GM18951 (cell line): Measurements from ENCODE around the gene RASD1.

Experiments used
- POLR2A ChIP-seq: IDR thresholded peaks from 4 replicates; pipeline ENCODE4 v1.6.1; 2011; ENCODE audit warnings: mild to moderate bottlenecking; ENCODE audit not compliant: insufficient read length, insufficient read depth; ENCODE audit errors: extremely low read depth
- in situ Hi-C: fragments of 300-500 bp; cut with MboI; formaldehyde crosslinking; loops from one replicate; pipeline ENCODE4 v1.12.0; 2022; ENCODE audit warnings: low sequenced_read_pairs, mixed read lengths, inconsistent platforms; ENCODE audit not compliant: unreplicated experiment

Gene RASD1, protein sequence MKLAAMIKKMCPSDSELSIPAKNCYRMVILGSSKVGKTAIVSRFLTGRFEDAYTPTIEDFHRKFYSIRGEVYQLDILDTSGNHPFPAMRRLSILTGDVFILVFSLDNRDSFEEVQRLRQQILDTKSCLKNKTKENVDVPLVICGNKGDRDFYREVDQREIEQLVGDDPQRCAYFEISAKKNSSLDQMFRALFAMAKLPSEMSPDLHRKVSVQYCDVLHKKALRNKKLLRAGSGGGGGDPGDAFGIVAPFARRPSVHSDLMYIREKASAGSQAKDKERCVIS

DNA sequence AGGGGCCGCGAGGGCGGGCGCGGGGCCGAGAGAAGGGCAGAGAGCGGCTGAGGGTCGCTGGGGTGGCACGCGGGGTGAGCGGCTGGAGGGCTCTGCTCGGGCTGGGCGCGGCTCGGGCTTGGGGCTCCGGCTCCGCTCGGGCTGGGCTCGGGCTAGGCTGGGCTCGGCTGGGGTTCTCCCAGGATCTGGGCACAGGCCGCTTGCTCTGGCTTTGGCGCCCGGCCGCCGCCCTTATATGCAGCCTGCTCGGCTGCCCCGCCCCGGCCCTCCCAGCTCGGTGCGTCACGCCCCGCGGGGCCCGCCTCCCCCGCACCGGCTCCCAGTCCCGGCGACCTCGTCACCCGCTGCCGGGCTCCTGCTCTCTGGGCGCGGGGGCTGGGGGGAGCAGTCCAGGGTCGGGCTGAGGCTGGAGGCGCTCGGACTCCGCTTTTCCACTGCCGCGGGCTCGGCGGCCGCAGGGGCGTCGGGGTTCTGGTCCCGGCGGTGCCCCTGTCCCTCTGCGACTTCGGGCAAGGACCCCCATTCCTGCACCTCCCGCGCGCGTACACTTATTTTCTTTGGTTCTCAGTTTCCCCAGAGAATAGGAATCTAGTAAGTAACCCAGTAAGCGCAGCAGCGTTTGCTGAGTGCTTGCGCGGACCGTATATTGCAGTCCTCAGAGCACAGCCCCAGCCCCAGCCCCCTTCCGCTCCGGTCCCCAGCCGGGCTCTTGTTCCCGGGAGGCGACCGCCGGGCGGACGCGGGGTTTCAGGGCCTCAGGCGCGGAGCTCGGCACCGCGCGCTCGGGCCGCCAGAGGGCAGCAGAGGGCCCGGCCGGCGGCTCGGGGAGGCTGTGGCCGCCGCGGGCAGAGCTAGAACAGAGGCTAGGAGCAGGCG lies at the start of gene RASD1:
Gene RASD1 (minus strand): TSS at position 207 of the 876 bp plus-strand sequence. CDS start 214 bp downstream, outside the sequence.
- no peak for TF ChIP-seq POLR2A
- in situ Hi-C loops: loop anchor here (5.0 kb wide), 1 partner anchor 146 kb away; no protein-coding TSS in a partner anchor

DNA sequence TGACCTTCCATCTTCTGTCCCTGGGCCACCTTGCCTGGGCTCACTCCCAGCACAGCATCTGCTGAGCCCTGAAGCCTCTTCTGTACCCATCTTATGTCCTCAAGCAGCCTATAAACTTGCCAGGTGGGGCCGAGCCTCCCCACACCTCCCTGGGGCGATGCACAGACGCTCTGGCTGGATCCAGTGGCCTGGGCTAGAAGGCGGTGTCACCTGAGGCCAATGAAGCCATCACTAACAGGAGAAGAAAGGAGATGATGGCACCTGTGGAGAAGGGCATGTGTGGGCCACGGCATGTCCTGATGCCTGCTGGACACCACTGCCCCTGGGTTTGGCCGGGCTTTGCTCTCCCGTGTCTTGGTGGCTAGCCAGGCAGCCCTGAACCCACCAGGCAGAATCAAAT lies 49.8 kb upstream of the RASD1 start:
- in situ Hi-C loops: no loop called here
- no peak for TF ChIP-seq POLR2A

DNA sequence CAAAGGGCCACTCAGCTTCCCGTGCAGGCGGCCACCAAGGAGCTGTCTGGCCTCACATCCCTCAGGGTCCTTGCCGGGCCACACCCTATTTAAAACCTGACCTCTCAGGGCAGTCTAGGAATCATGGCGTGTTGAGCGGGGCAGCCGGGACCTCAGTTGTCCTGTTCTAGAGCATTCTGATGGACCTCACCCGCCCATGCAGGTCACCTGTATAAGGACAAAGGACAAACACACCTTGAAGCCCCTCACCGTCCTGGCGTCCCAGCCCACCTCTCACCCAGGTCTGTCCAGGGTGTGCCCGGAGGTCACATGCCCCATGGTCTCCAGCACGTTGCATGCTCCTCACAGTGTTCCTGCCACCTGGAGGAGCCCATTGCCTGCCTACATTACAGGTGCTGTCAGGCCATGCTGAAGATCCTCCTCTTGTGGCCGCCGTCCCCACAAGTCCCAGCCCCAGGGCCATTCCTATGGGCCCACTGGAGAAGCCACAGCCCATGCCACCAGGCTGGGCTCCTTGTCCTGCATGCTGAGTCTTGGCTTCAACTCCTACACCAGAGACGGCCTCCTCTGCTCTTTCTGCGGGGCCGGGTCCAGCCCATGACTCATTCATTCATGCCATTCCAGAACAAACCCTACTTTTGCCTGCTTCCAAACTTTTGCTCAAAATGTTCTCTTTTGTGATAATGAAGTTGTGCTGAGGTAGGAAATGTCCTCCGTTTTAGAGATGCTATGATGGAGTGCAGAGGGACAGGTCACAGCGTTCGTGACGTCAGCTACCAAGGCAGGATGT lies 49.0 kb upstream of the RASD1 start:
- in situ Hi-C loops: no loop called here
- no peak for TF ChIP-seq POLR2A

DNA sequence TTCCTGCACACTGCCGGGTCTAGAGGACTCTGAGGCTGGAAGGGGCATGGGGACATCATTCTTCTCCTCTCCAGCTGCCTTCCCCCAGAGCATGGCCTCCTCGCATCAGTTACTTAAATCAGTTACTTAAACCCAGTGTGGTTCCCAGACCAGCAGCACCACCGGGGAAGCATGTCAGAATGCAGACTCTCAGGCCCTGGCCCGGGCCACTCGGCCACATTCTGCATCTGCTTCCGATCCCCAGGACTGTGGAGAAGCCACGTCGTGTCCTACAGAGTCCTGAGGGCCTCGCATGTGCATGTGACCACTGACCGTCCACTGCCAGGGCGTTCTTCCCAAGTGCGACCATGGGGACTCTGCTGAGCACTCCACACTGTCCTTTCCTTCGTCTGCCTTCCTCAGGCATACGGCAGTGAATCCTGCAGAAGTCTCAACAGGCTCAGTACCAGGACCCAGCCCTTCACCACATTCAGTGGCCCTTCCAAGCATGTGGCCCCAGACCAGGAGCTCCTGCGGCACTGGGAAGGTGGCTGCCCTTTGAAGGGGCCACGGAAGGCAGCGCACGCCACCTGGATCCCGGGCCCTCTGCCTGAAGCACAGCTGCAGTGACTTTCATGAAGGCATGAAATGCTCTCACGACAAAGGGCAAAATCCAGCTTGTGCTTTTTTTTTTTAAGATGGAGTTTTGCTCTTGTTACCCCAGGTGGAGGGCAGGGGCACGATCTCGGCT lies 46.9 kb upstream of the RASD1 start:
- TF ChIP-seq POLR2A: no peak
- in situ Hi-C loops: no loop called here

- in situ Hi-C loops: no loop called here
Observed at GRCh38 chr17:17541640-17542001, 45.4 kb upstream of the RASD1 start.

DNA sequence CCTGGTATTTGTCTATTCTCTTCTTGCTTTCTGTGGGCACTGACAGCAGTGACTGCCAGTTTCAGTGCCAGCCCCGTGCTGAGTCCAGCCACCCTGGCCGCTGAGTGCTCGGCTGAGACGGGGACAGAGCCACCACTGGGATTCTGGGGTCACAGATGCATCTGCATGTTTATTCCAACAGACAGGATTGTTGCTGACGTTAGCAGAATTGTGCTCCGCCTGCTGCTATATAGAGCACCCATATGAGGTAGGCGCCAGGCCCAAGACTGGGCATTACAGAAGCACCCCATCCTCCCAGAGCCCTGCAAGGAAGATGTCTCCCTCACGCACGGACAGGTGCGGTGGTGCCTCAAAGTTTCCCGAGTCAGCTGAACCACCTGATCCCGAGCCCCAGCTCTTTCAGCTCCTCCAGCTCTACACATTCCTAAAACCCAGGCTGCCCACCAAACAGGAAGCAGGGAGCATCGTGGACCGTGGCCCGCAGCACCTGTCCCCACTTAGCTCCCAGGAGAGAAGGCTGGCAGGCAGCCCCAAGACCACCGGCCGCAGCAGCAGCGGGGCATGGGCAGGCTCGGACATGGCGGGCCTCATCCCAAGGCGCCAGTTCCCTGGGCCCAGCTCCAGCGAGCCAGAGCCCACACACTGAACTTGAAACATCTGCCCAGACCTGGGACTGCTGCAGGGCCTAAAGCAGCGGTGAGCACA lies 44.9 kb upstream of the RASD1 start:
- in situ Hi-C loops: no loop called here
- TF ChIP-seq POLR2A: no peak

More at GRCh38 chr17:17541640-17542001, 45.4 kb upstream of the RASD1 start:
- no peak for TF ChIP-seq POLR2A

DNA sequence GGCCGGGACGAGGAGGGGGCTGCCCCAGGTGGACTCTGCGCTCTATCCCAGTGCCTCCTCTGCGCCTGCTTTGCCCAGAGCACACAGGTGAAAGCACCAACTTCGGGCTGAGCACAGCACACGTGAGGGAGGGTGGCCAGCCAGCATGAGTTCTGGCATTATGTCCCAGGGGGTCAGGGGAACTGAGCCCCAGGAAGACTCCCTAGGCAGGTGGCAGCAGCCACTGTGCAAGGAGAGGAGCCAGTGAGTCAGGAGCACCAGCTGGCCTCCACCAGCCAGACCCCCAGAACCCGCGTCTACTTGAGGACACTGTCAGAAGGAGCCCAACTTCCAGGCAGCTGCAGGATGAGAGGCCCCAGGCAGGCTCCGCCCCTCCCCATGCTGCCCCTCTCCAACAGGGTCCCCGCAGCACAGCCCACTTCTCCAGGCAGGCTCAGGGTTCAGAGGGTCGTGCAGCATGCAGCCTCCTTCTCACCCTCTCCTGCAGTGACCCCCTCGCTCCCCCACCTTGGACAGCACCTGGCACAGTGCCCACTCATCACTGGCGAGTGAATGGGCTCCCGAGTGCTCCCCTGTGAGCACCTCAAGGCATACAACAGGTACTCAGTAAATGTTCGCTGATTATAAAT lies 44.2 kb upstream of the RASD1 start:
- in situ Hi-C loops: no loop called here
- TF ChIP-seq POLR2A: no peak

- TF ChIP-seq POLR2A: no peak
- in situ Hi-C loops: no loop called here
Observed at GRCh38 chr17:17539591-17539990, 43.4 kb upstream of the RASD1 start.

DNA sequence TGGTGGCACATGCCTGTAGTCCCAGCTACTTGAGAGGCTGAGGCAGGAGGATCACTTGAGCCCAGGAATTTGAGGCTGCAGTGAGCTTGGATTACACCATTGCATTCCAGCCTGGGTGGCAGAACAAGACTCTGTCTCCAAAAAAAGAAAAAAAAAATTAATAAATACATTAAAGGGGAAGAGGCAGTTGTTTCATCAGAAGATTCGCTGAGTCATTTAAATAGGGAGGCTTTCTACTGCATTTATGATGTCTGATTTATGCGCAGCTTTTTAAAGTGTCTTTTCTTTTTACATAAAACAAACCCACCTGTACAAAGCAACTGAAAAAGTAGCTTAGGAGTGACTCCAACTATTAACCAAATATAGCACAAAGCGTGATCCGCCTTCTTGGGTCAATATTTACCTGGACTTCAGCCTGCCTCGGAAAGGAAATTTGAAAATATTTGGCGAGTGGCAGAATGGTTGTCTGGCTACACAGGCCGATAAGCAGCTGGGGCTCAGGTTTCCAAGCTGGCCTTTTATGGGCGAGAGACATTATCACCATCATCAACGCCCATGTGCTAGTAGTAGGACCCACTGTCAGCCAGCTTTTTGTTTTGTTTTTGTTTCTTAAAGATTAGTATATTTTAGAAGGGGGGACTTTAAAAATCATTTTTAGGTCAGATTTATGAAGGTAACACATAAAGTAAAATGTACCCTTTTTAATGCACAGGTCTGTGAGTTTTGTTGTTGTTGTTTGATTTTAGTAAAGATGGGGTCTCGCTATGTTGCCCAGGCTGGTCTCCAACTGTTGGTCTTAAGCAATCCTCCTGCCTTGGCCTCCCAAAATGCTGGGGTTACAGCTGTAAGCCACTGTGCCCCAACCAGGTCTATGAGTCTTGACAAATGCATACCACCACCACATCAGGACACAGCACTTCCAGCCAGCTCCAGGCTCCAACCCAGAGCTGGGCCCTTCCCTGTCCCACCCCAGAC lies 42.5 kb upstream of the RASD1 start:
- in situ Hi-C loops: no loop called here
- TF ChIP-seq POLR2A: no peak

- TF ChIP-seq POLR2A: no peak
- in situ Hi-C loops: no loop called here
Observed at GRCh38 chr17:17537311-17538099, 41.3 kb upstream of the RASD1 start.

- in situ Hi-C loops: no loop called here
- TF ChIP-seq POLR2A: no peak
Observed at GRCh38 chr17:17536702-17537101, 40.5 kb upstream of the RASD1 start.
